K562 (cell line): Measurements from ENCODE around the gene WDR88.

Experiments used
- CBX8 ChIP-seq: fragments of 200-600 bp; sonication (generic); IDR thresholded peaks from 2 replicates; pipeline ENCODE4 v1.6.1; 2012; ENCODE audit warnings: borderline replicate concordance, mixed run types, low read depth, mild to moderate bottlenecking, moderate library complexity, mixed read lengths, low read length, control low read depth, inconsistent platforms; ENCODE audit not compliant: poor library complexity, severe bottlenecking; ENCODE audit errors: extremely low read depth
- GTF2F1 ChIP-seq: IDR thresholded peaks from 2 replicates; pipeline ENCODE4 v1.6.1; 2011; ENCODE audit warnings: low read depth, low read length, improper control_type of control experiment
- POLR2A ChIP-seq: fragments of 450-650 bp; conservative IDR thresholded peaks from 2 replicates; pipeline ENCODE4 v1.6.1; 2016

DNA sequence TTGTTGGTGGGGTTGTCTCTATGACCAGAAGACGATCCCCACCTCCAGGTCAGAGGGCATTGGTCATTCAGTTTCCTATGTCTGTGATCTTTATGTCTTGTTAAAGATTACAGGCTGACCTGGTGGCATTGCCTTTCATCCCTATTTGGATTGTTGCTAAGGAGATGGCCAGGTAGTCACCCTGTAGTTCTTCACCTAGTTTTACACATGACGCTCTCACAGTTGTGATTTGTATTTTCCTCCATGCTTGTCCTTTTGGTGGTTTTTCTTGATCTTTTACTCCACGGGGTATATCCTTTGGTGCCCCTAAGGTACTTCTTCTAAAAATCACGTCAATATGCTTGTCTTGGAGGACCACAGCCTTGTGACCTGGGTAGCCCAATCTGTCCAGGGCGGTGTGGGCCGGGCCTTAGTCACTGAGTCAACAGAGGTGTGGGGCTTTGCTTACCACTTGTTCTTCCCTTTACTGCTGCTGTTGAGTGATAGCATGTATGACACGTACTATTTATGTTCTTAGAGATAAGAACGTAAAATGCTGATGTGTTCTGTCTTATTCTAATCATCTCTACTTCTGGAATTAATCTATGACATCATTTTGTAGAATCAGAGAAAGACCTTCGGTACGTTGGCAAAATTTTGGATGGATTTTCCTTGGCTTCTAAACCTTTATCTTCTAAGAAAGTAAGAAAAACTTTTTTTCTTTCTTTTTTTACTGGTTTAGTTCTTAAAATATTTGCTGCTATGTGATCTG lies 30.8 kb upstream of the WDR88 start:
- no peak for TF ChIP-seq CBX8
- TF ChIP-seq POLR2A = no peak
- no peak for TF ChIP-seq GTF2F1
